Inflammatory macrophage treated with lipopolysaccharide for 4 hours (primary cell): Measurements from ENCODE around the gene CKAP2L.
A peak's percentile ranks its signal among the peaks of the same experiment; 100 is the strongest.

Source experiments
- DNase-seq: peaks from one replicate; pipeline ENCODE4 v3.0.0-alpha.2; 2020

The CKAP2L gene

GRCh38 chr2:112791019-112791418, 26.6 kb upstream of the CKAP2L start:
- no peak for DNase-seq

GRCh38 chr2:112790305-112790704, 25.9 kb upstream of the CKAP2L start:
- peak; percentile 60 for DNase-seq

- DNase-seq = no peak
Observed at GRCh38 chr2:112789186-112789585, 24.8 kb upstream of the CKAP2L start.

- DNase-seq = no peak
Observed at GRCh38 chr2:112788653-112789052, 24.2 kb upstream of the CKAP2L start.

- DNase-seq = peak; percentile 89
Observed at GRCh38 chr2:112787729-112788393, 23.5 kb upstream of the CKAP2L start.

GRCh38 chr2:112787294-112787693, 22.9 kb upstream of the CKAP2L start:
- no peak for DNase-seq

GRCh38 chr2:112784199-112785189, 20.1 kb upstream of the CKAP2L start, which contains the start of gene IL1A:
Gene IL1A, minus strand, starts transcription at chr2:112784493. Its CDS starts 723 bp downstream, at chr2:112783770.
- peak; percentile 95 for DNase-seq

GRCh38 chr2:112783187-112783714, 18.8 kb upstream of the CKAP2L start:
- DNase-seq = peak; percentile 51

- peak; percentile 33 for DNase-seq
Observed at GRCh38 chr2:112782234-112782799, 17.9 kb upstream of the CKAP2L start.

- peak; percentile 41 for DNase-seq
Observed at GRCh38 chr2:112779598-112779997, 15.2 kb upstream of the CKAP2L start.

GRCh38 chr2:112777036-112777435, 12.6 kb upstream of the CKAP2L start:
- DNase-seq = peak; percentile 32

GRCh38 chr2:112776113-112776512, 11.7 kb upstream of the CKAP2L start:
- peak; percentile 48 for DNase-seq

GRCh38 chr2:112774536-112775285, 10.3 kb upstream of the CKAP2L start:
- DNase-seq = no peak

- DNase-seq = peak; percentile 57
Observed at GRCh38 chr2:112773556-112773955, 9.1 kb upstream of the CKAP2L start.

GRCh38 chr2:112772911-112773475, 8.6 kb upstream of the CKAP2L start:
- peak; percentile 65 for DNase-seq

- peak; percentile 71 for DNase-seq
Observed at GRCh38 chr2:112772322-112772721, 7.9 kb upstream of the CKAP2L start.

GRCh38 chr2:112768432-112768831, 4.0 kb upstream of the CKAP2L start:
- peak; percentile 45 for DNase-seq

GRCh38 chr2:112767693-112768330, 3.4 kb upstream of the CKAP2L start:
- peak; percentile 62 for DNase-seq

GRCh38 chr2:112765251-112765650, 842 bp upstream of the CKAP2L start:
- DNase-seq = no peak

- DNase-seq = no peak
Observed at GRCh38 chr2:112762276-112762675, 2.1 kb downstream of the CKAP2L start.

- no peak for DNase-seq
Observed at GRCh38 chr2:112760149-112760548, 4.3 kb downstream of the CKAP2L start.

- DNase-seq = no peak
Observed at GRCh38 chr2:112758711-112759110, 5.7 kb downstream of the CKAP2L start.
